HL-60 (cell line): ENCODE measurements around the gene ADISSP.

Experiments used
- DNase-seq, 2 experiments: peaks; one replicate each; pipeline ENCODE4 v3.0.0-alpha.2; 2010 to 2020; ENCODE audit warnings: low read depth in 1 of 2, low spot score in 1 of 2
- H3K27ac ChIP-seq: fragments of 250-450 bp; sonication (Bioruptor Pico); replicated peaks from 2 replicates; pipeline ENCODE4 v1.5.1; 2020; ENCODE audit warnings: mild to moderate bottlenecking, moderate library complexity
- H3K27me3 ChIP-seq: fragments of 250-450 bp; sonication (Bioruptor Pico); 2 replicates; pipeline ENCODE4 v1.5.1; 2021; ENCODE audit warnings: mild to moderate bottlenecking, moderate library complexity; ENCODE audit not compliant: insufficient read depth, poor library complexity, severe bottlenecking
- H3K4me3 ChIP-seq: replicated peaks from 2 replicates; pipeline ENCODE4 v1.5.1; 2011; ENCODE audit warnings: mild to moderate bottlenecking, control low read depth, low read length; ENCODE audit not compliant: insufficient read depth
- GABPA ChIP-seq: IDR thresholded peaks from 2 replicates; pipeline ENCODE4 v1.6.1; 2012; ENCODE audit warnings: low read depth
- POLR2AphosphoS5 ChIP-seq: IDR thresholded peaks from 2 replicates; pipeline ENCODE4 v1.6.1; 2012; ENCODE audit warnings: low read depth
- SPI1 ChIP-seq: IDR thresholded peaks from 2 replicates; pipeline ENCODE4 v1.6.1; 2012; ENCODE audit warnings: low read depth, mild to moderate bottlenecking, borderline replicate concordance
- TF ChIP-seq, protein P1 (sequence below): IDR thresholded peaks from one replicate; pipeline ENCODE4 v1.5.1; 2011; ENCODE audit warnings: low read length, control low read depth, inconsistent platforms; ENCODE audit not compliant: insufficient read depth
- TF ChIP-seq, protein P2 (sequence below): IDR thresholded peaks from 2 replicates; pipeline ENCODE4 v1.6.1; 2012; ENCODE audit warnings: low read depth; ENCODE audit not compliant: insufficient replicate concordance

Gene ADISSP

DNA sequence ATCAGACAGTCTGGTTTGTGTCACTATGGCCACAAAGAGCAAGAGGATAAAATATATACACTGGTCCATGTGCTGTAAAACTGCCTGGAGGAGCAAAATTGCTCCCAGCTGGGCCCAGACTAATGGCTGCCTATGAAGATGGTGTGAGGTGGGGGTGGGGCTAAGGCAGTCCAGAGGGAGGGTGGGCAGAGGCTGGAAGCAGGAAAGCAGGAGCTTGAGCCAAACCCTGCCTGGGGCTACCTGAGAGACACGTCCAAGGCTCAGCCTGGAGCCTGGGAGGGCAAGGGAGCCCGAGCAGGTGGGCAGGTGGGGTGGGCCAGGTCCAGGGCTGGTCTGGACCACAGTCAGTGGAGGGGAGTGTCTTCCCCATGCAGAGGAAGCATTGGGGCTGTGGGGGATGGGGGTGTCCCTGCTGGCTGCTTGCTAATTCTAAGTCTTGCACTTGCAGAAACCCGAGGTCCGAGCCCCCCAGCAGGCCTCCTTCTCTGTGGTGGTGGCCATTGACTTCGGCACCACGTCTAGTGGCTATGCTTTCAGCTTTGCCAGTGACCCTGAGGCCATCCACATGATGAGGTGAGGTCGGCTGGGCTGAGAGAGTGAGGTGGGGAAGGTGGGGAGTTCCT lies 25.6 kb downstream of the ADISSP start:
- Histone ChIP-seq H3K4me3 (no peak overlapping the region), H3K27ac (no peak overlapping the region), H3K27me3 (peaks cover 2% of the 10 kb centered on the region)
- TF ChIP-seq, protein P1, sequence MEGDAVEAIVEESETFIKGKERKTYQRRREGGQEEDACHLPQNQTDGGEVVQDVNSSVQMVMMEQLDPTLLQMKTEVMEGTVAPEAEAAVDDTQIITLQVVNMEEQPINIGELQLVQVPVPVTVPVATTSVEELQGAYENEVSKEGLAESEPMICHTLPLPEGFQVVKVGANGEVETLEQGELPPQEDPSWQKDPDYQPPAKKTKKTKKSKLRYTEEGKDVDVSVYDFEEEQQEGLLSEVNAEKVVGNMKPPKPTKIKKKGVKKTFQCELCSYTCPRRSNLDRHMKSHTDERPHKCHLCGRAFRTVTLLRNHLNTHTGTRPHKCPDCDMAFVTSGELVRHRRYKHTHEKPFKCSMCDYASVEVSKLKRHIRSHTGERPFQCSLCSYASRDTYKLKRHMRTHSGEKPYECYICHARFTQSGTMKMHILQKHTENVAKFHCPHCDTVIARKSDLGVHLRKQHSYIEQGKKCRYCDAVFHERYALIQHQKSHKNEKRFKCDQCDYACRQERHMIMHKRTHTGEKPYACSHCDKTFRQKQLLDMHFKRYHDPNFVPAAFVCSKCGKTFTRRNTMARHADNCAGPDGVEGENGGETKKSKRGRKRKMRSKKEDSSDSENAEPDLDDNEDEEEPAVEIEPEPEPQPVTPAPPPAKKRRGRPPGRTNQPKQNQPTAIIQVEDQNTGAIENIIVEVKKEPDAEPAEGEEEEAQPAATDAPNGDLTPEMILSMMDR: no peak
- no peak for TF ChIP-seq GABPA
- TF ChIP-seq, protein P2, sequence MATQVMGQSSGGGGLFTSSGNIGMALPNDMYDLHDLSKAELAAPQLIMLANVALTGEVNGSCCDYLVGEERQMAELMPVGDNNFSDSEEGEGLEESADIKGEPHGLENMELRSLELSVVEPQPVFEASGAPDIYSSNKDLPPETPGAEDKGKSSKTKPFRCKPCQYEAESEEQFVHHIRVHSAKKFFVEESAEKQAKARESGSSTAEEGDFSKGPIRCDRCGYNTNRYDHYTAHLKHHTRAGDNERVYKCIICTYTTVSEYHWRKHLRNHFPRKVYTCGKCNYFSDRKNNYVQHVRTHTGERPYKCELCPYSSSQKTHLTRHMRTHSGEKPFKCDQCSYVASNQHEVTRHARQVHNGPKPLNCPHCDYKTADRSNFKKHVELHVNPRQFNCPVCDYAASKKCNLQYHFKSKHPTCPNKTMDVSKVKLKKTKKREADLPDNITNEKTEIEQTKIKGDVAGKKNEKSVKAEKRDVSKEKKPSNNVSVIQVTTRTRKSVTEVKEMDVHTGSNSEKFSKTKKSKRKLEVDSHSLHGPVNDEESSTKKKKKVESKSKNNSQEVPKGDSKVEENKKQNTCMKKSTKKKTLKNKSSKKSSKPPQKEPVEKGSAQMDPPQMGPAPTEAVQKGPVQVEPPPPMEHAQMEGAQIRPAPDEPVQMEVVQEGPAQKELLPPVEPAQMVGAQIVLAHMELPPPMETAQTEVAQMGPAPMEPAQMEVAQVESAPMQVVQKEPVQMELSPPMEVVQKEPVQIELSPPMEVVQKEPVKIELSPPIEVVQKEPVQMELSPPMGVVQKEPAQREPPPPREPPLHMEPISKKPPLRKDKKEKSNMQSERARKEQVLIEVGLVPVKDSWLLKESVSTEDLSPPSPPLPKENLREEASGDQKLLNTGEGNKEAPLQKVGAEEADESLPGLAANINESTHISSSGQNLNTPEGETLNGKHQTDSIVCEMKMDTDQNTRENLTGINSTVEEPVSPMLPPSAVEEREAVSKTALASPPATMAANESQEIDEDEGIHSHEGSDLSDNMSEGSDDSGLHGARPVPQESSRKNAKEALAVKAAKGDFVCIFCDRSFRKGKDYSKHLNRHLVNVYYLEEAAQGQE: no peak
- no peak for TF ChIP-seq SPI1
- TF ChIP-seq POLR2AphosphoS5: no peak
- DNase-seq: no peak

DNA sequence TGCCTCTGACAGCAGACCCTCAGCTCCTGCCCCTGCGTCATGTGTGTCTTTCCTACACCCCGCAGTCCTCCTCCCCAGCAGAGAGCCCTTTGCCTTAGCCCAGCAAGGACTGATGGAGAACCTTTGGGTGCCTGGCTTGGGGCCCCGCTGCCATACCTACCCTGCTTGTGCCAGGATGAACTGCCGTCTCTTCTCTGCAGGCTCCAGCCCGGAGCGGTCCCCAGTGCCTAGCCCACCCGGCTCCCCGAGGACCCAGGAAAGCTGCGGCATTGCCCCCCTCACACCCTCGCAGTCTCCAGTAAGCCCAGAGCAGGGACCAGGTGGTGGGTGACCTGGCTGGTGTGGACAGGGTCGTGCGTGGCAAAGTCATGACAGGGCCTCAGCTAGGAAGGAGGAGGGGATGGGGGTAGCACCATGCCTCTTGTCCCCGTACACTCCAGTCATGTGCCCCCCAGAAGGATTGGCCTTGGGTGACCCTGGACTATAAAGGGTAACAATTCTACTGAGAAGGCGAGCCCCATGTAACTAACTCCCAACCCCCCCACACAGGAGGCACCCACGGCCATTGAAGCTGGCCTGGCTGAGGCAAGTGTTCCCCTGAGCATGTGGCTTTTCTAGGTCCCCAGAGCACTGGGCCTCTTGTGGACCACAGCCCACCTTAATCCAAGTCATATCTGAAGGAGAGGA lies 26.8 kb downstream of the ADISSP start:
- Histone ChIP-seq H3K4me3 (no peak overlapping the region), H3K27me3 (peaks cover 3% of the 10 kb centered on the region), H3K27ac (no peak overlapping the region)
- no peak for DNase-seq
- TF ChIP-seq, protein P2: no peak
- TF ChIP-seq, protein P1: no peak
- TF ChIP-seq POLR2AphosphoS5 (no peak), SPI1 (no peak), GABPA (no peak)

DNA sequence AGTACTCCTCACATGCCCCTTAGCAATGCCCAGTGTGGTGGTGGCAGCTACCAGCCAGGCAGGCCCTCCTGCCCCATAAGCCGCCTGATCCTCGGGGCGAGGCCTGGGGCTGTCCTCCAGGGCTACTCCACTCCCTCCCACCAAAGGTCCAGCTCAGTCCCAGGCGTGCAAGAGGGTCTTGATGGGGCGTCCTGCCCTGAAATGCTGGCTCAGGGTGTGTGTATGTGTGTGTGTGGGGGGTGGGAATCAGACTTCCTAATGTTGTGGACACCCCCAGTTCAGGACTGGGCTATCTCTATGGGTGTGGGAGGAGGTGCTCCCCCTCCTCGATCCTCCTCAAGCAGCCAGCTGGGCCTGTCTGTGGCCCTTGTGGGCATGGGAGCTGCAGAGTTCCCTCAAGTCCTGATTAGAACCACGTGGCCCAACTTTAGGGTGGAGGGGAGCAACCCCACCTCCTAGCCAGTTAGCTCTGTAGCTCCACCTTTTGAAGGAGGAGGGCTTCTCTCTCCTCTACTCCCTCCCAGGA lies 27.6 kb downstream of the ADISSP start:
- H3K27ac ChIP-seq: no peak overlapping the region
- TF ChIP-seq GABPA (no peak), SPI1 (no peak), POLR2AphosphoS5 (no peak)
- TF ChIP-seq, protein P2: no peak
- TF ChIP-seq, protein P1: no peak

More for the DNA sequence above, 27.6 kb downstream of the ADISSP start:
- Histone ChIP-seq H3K4me3 (no peak overlapping the region), H3K27me3 (peaks cover 4% of the 10 kb centered on the region)
- no peak for DNase-seq
